Right kidney (tissue), 1 donor: ENCODE data around the gene SIK3.

Experiments
- DNase-seq: peaks from one replicate; pipeline ENCODE4 v3.0.0-alpha.2; 2016

Gene SIK3

DNA sequence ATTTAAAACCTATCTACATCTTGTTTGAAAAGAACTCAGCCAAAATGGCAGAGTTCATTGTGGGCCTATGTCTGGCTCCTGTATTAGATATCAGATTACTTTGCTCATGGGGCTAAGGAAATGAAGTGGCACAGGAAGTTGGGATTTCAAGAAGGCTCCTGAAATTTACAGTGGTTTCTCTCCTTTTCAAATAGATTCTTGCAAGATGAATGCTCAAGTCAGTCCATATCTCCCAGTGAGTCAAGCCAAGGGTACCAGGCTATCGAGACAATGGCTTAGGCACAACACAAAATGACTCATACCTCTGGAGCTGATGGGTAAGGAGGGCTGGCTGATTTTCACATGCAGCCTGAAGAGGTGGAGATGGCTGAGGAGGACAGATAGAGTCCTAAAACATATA, 236.7 kb downstream of the SIK3 start:
- DNase-seq: no peak

DNA sequence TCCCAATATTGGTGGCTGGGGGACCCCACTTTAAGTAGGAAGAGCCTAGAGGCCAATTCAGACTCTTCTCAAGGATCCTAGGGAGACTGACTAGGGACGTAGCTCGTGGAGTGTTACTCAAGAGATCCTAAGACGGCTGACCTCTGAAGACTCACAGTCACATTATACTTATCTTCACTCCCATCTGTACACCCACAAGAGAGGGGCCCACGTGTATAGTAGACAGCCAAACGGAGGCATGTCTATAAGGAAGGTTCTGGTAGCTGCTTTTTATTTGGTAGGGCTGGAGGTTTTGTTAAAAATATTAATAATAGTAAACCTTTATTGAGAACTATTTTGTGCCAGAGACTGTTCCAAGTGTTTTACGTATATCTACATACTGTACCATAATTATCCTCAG, 237.9 kb downstream of the SIK3 start:
- no peak for DNase-seq

GRCh38 chr11:116859175-116859574, 239.1 kb downstream of the SIK3 start:
- no peak for DNase-seq

GRCh38 chr11:116857936-116858335, 240.3 kb downstream of the SIK3 start:
- no peak for DNase-seq

DNA sequence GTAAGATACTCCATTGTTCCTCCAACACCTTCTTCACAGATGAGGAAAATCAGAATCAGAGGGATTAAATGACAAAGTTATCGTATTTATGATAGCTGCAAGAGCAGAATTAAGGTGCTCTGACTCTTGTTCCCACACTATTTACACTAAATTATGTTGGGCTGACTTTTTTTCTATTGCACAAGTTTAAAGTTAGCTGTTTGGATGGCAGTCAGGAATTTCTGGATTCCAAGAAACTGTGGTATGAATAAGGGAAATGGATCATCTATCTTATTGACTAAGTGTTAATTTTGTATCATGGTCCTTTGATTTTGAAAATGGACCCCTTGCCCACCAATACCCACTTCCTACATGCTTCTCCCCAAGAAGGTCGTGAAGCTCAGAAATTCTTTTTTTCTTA, 240.9 kb downstream of the SIK3 start:
- no peak for DNase-seq

DNA sequence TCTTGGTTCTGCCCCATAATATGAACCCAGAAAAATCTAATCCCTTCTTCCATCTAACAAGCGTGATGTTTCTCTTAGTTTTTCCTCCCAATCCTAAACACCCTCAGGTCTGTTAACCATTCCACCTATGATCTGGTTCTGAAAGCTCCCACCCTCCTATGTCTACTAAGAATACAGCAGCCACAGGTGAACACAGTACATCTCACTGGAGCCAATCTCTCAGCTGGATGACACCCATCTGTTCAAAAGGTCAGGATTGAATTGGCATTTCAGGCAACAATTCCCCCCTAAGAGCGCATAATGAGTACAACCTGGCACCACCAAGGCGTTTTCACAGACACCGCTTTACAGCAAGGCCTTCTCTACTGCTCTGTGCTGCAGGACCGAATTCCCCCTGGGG, 241.8 kb downstream of the SIK3 start:
- no peak for DNase-seq

- DNase-seq: no peak
These were observed 242.8 kb downstream of the SIK3 start for GRCh38 chr11:116855413-116855812.

- DNase-seq: no peak
These were observed 244.7 kb downstream of the SIK3 start for GRCh38 chr11:116853461-116854073.

DNA sequence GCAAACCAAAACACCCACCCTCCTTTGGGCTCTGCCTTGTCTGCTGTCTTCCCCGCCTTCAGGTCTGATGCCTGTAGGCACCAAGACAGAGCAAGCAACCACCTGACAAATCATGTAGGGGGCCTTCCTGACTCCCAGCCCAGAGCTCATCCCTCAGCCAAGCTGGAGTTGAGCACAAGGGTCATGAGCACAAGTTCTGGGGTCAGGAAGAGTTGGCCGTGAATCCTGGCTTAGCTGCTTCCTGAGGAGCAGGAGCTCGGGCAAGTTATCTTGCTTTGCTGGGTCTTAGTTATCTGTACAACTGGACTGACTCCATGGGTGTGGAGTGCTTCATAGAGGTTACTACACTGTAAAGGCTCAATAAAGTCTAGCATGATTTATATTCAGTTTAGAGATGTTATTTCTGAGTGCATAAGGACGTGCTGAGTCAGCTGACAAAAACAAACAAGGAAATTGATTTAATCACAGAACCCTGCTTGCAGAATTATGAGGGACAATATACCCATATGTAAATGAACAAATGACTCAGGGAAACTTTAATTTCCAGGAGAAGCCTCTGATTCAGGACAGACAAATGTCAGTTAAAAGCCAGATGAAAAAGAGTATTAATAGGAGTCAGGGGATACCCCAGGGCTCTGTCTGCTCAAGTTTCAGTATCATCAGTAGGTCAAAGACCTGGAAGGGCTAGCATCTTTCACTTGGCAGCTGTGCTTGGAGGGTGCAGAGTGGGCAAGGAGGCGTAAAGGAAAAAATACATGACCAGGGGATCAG, 245.8 kb downstream of the SIK3 start:
- DNase-seq: peak; percentile 4

- DNase-seq: no peak
These were observed 246.6 kb downstream of the SIK3 start for GRCh38 chr11:116851626-116852025.

GRCh38 chr11:116849486-116849885, 248.7 kb downstream of the SIK3 start:
- no peak for DNase-seq

DNA sequence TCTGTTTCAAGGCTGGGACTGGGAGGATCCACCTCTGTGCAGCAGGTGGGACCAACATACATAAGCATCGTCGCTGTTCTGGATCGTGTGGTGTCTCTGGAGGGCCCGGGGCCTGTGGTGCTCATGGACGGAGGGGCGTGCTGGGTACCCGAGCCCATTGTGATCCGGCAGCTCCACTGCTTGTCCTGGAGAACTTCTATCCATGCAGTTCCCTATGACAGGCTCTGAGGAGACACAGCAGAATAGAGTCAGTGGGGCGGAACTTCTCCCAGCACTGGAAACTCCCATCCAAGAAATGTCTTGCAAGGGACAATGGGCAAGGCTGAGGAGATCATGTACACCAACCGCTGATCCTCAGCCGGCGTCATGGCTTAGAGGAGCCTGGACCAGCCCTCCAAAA, 249.2 kb downstream of the SIK3 start:
- DNase-seq: no peak

DNA sequence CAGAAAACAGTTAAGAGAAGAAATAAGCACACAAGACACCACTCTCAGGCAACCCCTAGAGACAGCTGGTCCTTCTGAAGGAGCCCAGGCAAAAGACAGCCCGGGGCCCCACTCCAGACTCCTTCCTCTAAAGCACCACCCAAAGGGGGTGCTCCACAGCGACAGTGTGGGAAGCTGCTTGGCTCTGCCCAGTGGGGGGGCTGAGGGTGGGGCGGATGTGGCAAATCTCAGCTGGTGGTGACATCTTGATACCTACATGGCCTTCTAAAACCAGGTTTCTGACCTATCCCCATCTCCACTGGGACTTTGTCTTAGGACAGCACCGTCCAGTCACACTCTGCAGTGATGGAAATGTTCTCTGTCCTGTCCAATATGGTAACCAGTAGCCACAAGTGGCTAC, 250.6 kb downstream of the SIK3 start:
- DNase-seq: no peak

GRCh38 chr11:116844722-116845121, 253.5 kb downstream of the SIK3 start:
- no peak for DNase-seq

DNA sequence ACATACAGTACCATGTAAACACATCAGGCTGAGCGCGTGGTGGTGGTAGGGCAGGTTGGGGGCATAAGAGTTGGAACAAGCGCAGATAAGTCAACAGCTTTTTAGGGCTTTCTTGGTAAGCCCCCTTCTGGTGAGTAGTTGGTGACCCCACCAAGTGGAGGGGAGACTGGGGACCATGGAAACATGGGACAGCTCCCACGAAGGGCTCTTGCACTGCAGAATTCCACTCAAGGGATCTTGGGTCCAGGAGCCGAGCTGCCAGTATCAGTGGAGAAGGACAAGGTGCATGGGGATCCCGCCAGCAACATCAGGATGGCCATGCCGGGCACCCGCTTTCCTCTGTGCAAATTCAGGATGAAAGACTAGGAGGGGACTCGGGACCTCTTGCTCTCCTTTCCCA, 254.6 kb downstream of the SIK3 start:
- DNase-seq: no peak

DNA sequence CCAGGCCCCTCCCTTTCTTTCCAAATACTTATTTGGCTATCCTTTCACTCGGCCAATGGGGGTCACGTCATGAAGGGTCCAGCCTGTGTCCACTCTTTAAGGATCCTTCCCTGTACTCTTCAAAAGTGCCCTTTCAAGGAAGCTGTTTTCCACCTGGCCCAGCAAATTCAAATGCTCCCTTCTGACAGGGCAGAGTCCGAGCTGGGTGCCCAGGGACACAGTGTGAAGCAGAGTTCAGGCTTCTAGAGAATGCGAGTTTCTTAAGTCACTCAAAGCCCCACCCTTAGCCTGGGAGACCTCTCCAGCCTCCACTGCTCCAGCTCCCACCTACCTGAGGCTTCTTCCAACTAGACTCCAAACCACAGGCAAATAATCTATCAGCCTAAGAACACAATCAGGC, 255.3 kb downstream of the SIK3 start:
- no peak for DNase-seq

DNA sequence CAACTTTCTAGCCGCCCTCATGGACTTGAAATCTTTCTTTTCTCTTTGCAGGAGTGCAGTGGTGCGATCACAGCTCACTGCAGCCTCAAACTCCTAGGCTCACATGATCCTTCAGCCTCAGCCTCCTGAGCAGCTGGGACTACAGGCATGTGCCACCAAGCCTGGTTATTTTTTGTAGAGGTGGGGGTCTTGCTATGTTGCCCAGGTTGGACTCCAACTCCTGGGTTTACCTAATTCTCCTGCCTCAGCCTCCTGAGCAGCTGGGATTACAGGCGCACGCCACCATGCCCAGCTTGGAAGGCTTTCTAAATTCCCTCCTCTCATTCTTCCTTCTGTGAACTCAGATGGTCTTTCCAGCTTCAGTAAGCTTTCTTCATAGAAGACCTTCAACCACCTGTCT, 256.1 kb downstream of the SIK3 start:
- DNase-seq: no peak

DNA sequence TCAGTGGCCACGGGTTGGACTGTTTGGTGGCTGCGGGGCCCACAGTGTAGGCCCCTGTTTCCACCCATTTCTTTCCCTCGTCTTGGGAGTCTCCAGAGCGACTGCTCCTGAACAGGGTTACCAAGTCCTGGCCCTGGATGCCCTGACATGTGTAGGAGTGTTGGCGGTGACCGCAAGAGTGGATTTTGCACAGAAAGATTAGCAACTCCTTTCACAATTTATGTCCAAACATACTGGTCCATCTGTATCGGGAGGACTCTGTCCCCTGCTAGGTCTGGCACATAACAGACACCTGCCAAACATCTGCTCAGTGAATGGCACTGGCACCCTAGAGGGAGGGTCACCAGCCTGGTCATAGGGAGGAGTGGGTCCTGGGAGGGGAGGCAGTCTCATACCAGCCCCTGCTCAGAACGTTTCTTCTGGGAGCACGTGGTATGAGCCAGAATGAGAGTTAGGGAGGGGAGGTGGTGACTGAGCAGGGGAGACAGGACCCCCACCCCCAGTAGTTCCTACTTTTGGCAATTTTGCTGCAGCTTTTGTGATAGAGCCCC, 257.4 kb downstream of the SIK3 start:
- no peak for DNase-seq

DNA sequence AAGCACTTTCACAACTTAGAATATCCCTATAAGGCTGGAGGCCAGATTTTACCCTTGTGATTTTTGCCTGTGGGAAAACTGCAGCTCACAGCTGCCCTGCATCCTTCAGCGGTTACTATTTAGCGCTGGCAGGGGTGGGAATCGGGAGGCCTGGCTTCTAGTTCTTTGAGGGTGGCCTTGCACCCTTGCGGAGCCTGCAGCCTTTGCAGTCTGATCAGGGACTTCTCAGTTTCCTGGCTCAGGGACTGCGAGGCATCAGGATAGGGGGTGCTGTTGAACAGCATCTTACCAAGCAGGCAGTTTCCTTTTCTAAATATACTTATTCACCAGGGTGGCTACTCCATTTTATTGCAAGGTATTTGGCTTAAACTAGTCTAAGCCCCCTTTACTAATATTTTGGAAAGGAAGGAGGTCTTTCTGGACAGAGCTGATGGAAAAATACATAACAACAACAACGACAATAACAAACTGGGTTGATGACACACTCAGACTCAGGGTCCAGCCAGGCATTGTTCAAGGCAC, 257.9 kb downstream of the SIK3 start:
- no peak for DNase-seq

DNA sequence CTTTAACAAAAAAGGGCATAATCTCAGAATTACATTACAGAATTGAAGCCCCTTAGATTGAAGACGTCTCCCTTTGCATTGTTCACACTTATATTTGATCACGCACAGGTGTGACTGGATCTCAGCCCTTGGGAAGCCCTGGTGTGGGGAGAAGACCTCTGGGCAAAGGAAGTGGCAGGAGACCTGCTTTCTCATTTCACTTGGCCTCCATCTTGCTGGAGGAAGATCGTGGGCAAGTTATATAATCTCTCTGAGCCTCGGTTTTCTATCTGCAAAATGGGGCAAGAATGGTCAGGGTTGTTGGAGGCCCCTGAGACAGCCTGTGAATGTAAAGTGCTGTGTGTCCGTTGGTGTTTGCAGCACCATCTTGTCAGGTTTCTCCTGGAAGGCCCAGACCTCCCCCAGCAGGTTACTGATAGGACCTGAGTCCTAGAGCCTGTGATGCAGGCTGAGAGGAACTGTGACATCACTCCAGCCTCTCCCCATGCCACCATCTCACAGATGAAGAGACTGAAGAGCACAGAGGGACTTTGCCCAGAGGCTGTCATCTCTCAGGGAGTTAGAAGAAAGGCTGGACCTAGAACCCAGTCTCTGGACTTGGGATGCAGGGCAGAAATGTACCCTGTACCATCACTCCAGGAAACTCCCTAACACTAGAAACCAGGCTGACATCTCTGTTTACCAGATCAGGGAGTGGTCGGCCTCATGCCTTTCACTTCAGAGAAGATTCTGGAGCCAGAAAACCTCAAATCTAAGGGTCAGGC, 259.7 kb downstream of the SIK3 start:
- no peak for DNase-seq

DNA sequence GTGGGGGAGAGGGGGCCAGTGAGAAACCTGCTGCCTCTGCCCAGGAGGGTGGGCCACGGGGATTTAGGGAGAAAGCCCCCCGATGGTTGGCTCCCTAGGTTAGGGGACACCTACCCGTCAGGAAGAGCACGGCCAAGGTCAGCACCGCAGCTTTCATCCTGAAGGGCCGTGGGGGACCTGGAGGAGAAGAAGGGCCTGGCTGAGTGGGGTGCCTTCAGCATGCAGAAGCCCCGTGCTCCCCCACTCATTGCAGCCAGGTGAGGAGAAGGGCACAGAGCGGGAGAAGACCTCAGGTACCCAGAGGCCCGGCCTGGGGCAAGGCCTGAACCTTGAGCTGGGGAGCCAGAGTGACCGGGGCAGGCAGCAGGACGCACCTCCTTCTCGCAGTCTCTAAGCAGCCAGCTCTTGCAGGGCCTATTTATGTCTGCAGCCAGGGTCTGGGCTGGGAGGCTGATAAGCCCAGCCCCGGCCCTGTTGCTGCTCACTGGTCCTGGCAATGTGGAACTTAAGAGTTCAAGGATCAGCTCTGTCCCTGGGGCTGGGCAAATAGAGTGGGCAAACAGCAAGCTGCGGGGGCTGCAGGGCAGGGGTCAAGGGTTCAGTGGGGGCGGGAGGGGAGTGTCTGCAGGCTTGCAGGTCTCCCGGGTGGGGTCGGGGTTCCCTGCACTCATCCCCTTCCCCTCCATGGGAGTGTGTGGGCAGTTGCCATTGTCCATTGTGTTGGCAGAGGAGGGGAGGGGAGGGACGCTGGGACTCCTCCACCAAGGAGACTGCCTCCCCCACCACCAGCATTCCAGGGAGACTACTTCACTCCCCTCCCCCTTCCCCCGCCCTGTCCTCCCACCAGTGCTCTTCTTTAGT, 260.8 kb downstream of the SIK3 start, which contains the start of gene APOA1:
Gene APOA1, minus strand, starts transcription at position 392 of the 861 bp plus-strand sequence. Its CDS starts 235 bp downstream, at position 157.
- peak; percentile 28 for DNase-seq

- no peak for DNase-seq
These were observed 261.6 kb downstream of the SIK3 start for GRCh38 chr11:116836632-116836991.
